HG03175 (cell line): ENCODE data around the gene TP53I11.

Experiments
- ATAC-seq: cut with Tn5 transposase; IDR thresholded peaks from one replicate; pipeline ENCODE4 v1.9.1; 2021; ENCODE audit warnings: mild to moderate bottlenecking, moderate library complexity; ENCODE audit not compliant: unreplicated experiment

Gene TP53I11

GRCh38 chr11:44959064-44959463, 8.4 kb upstream of the TP53I11 start:
- ATAC-seq: no peak

- no peak for ATAC-seq
Measured at GRCh38 chr11:44957776-44958564, 7.3 kb upstream of the TP53I11 start.

- no peak for ATAC-seq
Measured at GRCh38 chr11:44957040-44957515, 6.4 kb upstream of the TP53I11 start.

- ATAC-seq: no peak
Measured at GRCh38 chr11:44955015-44955738, 4.5 kb upstream of the TP53I11 start.

GRCh38 chr11:44954051-44954906, 3.6 kb upstream of the TP53I11 start:
- ATAC-seq: no peak

DNA sequence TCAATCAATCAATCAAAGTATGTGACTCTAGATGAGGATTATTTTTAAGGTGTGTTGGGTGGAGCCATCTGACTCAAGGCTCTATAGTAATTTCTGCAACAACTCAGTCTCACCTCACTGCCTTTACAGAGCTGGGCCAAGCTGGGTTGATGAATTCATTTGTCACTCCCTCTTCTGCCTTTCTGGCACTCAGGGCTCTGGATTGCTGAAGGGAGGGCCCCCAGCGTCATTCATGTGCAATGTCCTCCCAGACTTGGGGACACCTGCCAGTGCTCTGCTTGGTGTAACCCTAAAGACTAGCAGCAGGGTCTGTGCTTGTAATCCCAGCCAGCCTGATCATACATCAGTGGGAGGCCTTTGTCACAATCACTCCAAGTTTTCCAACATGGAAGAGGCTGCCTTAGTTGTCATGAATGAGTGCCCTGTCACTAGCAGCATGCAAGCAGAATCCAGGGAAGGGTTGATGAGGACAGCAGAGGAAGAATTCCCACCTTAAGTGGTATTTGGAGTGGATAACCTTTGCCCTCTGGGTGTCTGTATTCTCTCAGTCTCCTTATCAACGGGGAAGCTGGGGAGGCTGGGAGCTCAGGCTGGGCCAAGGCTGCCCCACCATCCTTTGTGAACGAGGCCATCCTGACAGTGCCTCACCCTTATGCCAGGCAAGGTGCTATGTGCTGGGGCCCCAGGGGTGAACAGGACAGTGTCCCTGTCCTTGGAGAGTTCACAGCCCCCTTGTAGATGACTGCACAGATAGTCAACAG, 2.0 kb upstream of the TP53I11 start:
- no peak for ATAC-seq

DNA sequence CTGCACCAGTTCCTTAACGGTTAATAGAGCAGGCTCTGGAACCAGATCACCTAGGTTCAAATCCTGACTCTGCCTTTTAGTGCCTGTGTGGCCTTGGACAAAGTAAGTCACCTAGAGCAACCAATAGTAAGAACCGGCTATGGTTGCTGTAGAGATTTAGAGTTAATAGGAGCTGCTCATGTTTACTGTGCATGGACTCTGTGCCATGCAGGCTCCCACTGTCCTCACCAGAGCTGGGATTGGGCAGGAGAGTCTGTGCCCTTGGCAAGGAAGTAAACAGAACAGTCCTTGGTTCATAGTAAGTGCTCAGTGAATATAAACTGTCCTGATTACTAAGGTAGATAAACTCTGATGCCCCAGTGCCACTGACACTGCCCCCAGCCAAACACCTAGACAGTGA, 1.4 kb upstream of the TP53I11 start:
- no peak for ATAC-seq

DNA sequence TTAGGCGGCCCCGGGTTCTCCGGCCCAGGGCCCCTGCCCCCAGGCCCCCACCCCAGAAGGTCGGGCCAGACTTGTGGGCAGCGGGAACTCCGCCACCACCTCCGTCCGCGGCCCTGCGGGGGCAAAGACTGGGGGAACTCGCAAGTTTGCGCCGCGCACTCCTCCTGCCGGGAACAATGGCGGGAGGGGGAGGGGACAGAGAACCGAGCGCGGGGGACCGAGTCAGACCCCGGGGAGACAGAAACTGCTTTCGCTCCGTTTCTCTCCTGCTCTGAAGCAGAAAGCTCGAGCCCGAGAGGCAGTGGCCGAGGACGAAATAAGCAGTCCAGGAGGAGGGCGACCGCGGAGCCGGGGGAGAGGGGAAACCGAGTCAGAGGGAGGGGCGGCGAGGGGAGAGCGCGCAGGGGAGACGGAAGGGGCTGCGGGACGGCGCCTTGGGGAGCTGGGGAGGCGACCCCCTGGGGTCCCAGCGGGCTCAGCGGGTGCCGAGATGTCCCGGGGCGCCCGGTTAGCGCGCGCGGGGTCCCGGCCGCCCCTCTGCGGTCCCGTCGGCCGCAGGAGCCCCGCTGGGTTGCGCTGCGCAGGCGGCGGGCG, 555 bp downstream of the TP53I11 start:
- ATAC-seq: no peak

DNA sequence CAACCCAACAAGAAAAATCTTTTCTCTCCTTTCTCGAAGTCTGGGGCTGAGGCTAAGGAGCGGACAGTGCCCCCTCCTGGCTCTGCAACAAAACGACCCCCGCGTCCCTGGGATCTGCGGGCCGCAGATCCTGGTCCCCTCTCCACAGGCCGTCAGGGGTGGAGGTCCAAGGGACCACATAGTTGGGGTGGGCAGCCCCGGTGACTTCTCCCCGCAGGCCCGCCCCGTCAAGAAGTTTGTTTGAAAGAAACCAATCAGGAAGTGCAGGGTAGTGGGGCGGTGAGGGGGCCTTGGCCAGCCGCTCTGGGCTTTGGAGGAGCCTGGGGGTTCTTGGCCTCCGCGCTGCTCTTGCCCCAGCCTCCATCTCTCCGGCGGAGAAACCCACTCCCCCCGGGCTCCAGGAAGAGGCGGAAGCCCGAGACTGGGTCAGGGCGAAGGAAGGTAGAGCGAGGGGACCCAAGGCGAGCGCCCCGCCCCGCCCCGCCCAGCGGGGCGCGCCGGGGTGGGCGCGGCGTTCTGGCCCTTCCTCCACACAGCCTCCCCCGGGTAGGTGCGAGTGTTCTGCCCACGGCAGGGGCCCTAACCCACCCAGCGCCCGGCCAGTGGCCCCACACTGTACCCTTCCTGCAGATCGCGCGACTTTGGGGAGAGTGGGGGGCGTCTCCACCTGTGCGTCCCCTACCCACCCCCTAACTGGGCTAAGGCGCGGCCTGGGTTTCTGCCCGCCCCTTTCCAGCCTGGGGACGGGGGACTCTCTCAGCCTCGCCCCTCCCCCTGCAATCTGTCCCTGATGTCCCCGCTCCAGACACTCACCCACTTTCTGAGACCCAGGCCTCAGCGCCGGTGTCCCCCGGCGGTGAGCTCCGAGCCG, 1.3 kb downstream of the TP53I11 start:
- no peak for ATAC-seq

GRCh38 chr11:44948155-44948554, 2.5 kb downstream of the TP53I11 start:
- ATAC-seq: no peak

- no peak for ATAC-seq
Measured at GRCh38 chr11:44947114-44947513, 3.6 kb downstream of the TP53I11 start.

- ATAC-seq: no peak
Measured at GRCh38 chr11:44946263-44946662, 4.4 kb downstream of the TP53I11 start.

- ATAC-seq: no peak
Measured at GRCh38 chr11:44945666-44946065, 5.0 kb downstream of the TP53I11 start.

DNA sequence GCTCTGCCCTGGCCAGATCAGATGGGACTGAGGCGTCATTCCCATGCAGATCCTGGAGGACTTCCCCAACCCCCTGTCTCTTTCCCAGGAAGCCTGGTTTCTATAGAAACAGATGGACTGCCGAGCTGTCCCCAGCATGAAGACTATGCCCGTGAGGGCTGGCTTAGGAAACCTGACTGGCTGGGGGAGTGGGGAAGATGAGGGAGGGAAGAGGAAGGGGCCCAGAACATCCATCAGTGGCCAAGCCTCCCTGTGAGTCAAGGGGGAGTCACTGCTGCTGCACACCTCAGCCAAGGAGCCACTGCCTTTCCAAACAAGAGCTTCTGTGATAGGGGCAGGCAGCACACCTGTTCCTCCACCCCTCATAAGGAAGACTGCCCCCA, 5.8 kb downstream of the TP53I11 start:
- no peak for ATAC-seq

DNA sequence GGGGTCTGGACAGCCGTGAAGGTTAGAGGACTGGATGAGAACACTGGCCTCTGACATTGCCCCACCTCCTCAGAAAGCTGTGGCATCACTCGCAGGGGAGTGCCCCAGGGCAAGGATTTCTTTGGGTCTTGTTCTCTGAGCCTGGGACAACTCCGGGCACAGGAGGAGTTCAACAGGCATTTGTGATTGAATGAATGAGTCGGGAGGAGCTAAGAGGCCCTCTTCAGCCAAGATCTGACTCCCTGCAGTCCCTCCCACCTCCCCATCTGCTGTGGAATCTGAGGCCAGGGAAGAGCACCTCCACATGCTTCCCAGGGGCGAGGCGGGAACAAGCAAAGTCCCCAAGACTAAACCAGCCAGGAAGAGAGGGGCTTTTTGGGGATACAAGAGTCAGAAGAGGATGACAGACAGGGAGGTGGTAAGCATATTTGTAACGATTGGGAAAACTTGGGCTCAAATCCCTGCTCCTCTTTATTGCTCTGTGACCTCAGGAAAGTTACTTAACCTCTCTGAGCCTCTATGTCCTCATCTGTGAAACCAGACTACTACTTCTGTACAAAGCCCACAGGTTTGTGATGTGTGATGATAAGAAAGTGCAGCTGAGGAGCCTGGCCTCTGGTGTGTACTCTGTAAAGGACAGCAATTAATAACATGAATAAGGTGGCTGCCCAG, 6.4 kb downstream of the TP53I11 start:
- ATAC-seq: no peak

- ATAC-seq: no peak
Measured at GRCh38 chr11:44943696-44944095, 7.0 kb downstream of the TP53I11 start.

DNA sequence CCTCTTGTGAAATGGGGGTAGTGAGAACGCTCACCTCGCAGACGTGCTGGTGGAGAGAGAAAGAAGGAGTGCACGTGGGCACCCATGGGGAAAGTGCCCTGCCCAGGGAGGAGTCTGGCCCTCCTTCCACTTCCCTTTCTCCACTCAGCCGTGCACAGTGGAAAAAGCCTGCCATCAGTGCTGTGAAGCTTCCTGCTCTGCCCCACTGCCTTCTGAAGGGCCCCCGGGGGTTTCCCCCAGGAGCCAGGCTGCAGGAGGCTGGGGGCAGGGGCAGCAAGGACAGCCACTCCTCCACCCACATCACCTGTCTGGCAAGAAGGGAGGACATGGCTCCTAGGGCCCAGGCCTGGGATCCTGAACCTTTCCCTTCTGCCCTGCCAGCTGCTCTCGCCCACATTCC, 7.6 kb downstream of the TP53I11 start:
- peak; percentile 75 for ATAC-seq

DNA sequence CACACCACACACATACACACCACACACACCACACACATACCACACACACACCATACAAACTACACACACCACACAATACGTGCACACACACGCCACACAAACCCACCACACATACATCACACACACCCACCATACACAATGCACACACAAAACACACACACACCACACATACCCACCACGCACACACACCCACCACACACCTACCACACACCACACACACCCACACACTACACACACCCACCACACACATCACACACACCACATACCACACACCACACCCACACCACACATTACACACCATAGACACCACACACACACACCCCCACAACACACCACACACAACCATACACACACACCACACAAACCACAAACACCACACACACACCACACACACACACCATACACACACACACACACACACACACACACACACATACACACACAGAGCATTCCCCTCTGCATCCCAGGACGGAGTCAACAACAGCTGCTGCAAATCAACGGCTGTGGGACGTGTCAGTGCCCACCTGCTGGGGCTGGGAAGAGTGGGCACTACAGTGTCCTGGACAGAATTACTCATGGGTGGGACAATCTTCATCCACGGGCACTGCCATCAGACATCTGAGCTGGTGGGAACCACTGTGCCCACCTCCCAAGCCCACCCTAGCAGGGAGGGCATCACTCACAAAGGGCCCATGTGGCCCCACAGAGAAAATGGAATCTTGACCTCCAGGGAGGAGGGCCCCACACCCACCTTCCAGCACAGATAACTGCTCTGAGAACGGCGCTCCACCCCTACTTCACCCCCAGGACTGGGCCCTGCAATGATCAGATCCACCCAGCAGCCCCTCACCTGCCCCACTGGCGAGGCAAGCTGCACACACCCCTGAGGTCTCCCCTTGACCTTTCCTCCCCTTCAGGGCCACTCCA, 8.4 kb downstream of the TP53I11 start:
- no peak for ATAC-seq
